HepG2 (cell line): ENCODE data around the gene WDR27. TPM values are rescaled to one million over a fixed set of nuclear protein-coding genes. Genes with fewer than 3 reads are reported as not detected.

ENCODE experiments used
- AHR ChIP-seq: IDR thresholded peaks from 2 replicates; pipeline ENCODE4 v1.6.1; 2018; ENCODE audit warnings: missing genetic modification reagents, missing compliant biosample characterization
- FIP1L1 ChIP-seq: fragments of 200-400 bp; formaldehyde crosslinking; IDR thresholded peaks from 2 replicates; pipeline ENCODE4 v1.6.1; 2018; ENCODE audit warnings: low read depth, mild to moderate bottlenecking, low read length, moderate library complexity, borderline replicate concordance; ENCODE audit not compliant: insufficient read depth
- FOXM1 ChIP-seq: sonication (generic); formaldehyde crosslinking; IDR thresholded peaks from 2 replicates; pipeline ENCODE4 v1.5.0; 2020; ENCODE audit warnings: missing genetic modification reagents
- GPN1 ChIP-seq: sonication (generic); formaldehyde crosslinking; IDR thresholded peaks from 2 replicates; pipeline ENCODE4 v1.5.1; 2020; ENCODE audit warnings: missing genetic modification reagents, borderline replicate concordance
- HDAC1 ChIP-seq: sonication (generic); formaldehyde crosslinking; IDR thresholded peaks from 2 replicates; pipeline ENCODE4 v1.5.1; 2020; ENCODE audit warnings: mild to moderate bottlenecking, missing genetic modification reagents
- PAWR ChIP-seq: sonication (generic); formaldehyde crosslinking; IDR thresholded peaks from 2 replicates; pipeline ENCODE4 v1.4.0; 2020; ENCODE audit warnings: missing genetic modification reagents, mild to moderate bottlenecking, borderline replicate concordance
- RORA ChIP-seq: sonication (generic); formaldehyde crosslinking; IDR thresholded peaks from 2 replicates; pipeline ENCODE4 v1.5.0; 2020; ENCODE audit warnings: mild to moderate bottlenecking, missing genetic modification reagents, moderate library complexity
- ZNF225 ChIP-seq: sonication (generic); formaldehyde crosslinking; IDR thresholded peaks from 2 replicates; pipeline ENCODE4 v1.4.0; 2020; ENCODE audit warnings: mild to moderate bottlenecking, missing genetic modification reagents
- ZNF256 ChIP-seq: sonication (generic); formaldehyde crosslinking; conservative IDR thresholded peaks from 2 replicates; pipeline ENCODE4 v1.4.0; 2020; ENCODE audit warnings: missing genetic modification reagents
- ZNF501 ChIP-seq: sonication (generic); formaldehyde crosslinking; IDR thresholded peaks from 2 replicates; pipeline ENCODE4 v1.5.1; 2020; ENCODE audit warnings: mild to moderate bottlenecking, moderate library complexity, missing genetic modification reagents
- ZNF790 ChIP-seq: sonication (generic); formaldehyde crosslinking; IDR thresholded peaks from 2 replicates; pipeline ENCODE4 v1.8.0; 2022; ENCODE audit warnings: missing genetic modification reagents, mild to moderate bottlenecking, borderline replicate concordance
- polyA plus RNA-seq, 8 experiments: library from polyadenylated mRNA; depleted of rRNA in 3 of 8; stranded (reverse) in 7 of 8; unstranded in 1 of 8; fragments of >200 nt; fragmentation: Illumina TruSeq in 4 of 8; extraction: Trizol in 4 of 8; gene quantifications; 2 replicates each; pipeline versions ENCODE4 v1.2.1 to v1.2.3, GENCODE V29; 2011 to 2016; ENCODE audit warnings: low read depth in 4 of 8, missing spikeins in 1 of 8, mixed read lengths in 1 of 8; ENCODE audit not compliant: insufficient read depth in 1 of 8
- total RNA-seq, 5 experiments: library from RNA; depleted of rRNA; stranded (reverse); fragments of >200 nt; fragmentation: Illumina TruSeq; extraction: Trizol; gene quantifications; 2 replicates each; pipeline ENCODE4 v1.2.3, GENCODE V29; 2016; ENCODE audit warnings: low read depth in 1 of 5
- TF ChIP-seq, protein P1 (sequence below): sonication (generic); formaldehyde crosslinking; IDR thresholded peaks from 2 replicates; pipeline ENCODE4 v1.5.0; 2020; ENCODE audit warnings: mild to moderate bottlenecking, missing genetic modification reagents, borderline replicate concordance
- TF ChIP-seq, protein P2 (sequence below): sonication (generic); formaldehyde crosslinking; IDR thresholded peaks from 2 replicates; pipeline ENCODE4 v1.9.0; 2021; ENCODE audit warnings: missing genetic modification reagents, mild to moderate bottlenecking, borderline replicate concordance
- TF ChIP-seq, protein P3 (sequence below): sonication (generic); formaldehyde crosslinking; conservative IDR thresholded peaks from 2 replicates; pipeline ENCODE4 v1.4.0; 2020; ENCODE audit warnings: mild to moderate bottlenecking, missing genetic modification reagents, moderate library complexity

The WDR27 gene
- total and polyA plus RNA-seq, 2 of the 13 experiments (the other 11 are each of a cell fraction or from before 2014, with no cell fraction given) = 34.1 to 80.3 TPM

DNA sequence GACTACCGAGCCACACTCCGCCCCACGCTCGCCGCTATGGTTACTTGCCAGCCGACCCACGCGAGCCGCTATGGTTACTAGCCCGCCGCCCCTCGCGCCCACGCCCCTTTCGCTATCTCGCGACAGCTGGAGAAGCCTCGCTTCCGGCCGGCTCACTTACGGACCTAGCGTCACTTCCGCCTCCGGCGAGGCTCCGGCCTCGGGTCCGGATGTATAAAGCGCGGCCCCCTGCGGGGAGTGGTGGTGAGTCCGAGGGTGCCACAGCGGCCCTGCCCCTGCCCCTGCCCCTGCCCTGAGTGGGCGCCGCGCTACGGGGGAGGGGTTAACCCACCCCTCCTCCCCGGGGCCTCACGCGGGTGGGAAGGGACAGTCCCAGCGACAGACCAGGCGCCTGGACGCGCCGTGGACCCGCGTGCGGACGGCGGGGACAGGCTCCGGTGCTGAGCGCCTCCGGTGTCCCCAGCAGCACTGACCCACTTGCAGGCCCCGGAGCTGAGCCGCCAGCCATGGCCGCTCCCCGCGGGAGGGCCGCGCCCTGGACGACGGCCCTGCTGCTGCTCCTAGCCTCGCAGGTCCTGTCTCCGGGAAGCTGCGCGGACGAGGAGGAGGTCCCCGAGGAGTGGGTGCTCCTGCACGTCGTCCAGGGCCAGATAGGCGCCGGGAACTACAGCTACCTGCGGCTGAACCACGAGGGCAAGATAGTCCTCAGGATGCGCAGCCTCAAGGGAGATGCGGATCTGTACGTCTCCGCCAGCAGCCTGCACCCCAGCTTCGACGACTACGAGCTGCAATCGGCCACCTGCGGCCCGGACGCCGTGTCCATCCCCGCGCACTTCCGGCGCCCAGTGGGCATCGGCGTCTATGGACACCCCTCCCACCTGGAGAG, at the start of gene WDR27, which contains the start of gene C6orf120 (continued):
- TF ChIP-seq, protein P1, sequence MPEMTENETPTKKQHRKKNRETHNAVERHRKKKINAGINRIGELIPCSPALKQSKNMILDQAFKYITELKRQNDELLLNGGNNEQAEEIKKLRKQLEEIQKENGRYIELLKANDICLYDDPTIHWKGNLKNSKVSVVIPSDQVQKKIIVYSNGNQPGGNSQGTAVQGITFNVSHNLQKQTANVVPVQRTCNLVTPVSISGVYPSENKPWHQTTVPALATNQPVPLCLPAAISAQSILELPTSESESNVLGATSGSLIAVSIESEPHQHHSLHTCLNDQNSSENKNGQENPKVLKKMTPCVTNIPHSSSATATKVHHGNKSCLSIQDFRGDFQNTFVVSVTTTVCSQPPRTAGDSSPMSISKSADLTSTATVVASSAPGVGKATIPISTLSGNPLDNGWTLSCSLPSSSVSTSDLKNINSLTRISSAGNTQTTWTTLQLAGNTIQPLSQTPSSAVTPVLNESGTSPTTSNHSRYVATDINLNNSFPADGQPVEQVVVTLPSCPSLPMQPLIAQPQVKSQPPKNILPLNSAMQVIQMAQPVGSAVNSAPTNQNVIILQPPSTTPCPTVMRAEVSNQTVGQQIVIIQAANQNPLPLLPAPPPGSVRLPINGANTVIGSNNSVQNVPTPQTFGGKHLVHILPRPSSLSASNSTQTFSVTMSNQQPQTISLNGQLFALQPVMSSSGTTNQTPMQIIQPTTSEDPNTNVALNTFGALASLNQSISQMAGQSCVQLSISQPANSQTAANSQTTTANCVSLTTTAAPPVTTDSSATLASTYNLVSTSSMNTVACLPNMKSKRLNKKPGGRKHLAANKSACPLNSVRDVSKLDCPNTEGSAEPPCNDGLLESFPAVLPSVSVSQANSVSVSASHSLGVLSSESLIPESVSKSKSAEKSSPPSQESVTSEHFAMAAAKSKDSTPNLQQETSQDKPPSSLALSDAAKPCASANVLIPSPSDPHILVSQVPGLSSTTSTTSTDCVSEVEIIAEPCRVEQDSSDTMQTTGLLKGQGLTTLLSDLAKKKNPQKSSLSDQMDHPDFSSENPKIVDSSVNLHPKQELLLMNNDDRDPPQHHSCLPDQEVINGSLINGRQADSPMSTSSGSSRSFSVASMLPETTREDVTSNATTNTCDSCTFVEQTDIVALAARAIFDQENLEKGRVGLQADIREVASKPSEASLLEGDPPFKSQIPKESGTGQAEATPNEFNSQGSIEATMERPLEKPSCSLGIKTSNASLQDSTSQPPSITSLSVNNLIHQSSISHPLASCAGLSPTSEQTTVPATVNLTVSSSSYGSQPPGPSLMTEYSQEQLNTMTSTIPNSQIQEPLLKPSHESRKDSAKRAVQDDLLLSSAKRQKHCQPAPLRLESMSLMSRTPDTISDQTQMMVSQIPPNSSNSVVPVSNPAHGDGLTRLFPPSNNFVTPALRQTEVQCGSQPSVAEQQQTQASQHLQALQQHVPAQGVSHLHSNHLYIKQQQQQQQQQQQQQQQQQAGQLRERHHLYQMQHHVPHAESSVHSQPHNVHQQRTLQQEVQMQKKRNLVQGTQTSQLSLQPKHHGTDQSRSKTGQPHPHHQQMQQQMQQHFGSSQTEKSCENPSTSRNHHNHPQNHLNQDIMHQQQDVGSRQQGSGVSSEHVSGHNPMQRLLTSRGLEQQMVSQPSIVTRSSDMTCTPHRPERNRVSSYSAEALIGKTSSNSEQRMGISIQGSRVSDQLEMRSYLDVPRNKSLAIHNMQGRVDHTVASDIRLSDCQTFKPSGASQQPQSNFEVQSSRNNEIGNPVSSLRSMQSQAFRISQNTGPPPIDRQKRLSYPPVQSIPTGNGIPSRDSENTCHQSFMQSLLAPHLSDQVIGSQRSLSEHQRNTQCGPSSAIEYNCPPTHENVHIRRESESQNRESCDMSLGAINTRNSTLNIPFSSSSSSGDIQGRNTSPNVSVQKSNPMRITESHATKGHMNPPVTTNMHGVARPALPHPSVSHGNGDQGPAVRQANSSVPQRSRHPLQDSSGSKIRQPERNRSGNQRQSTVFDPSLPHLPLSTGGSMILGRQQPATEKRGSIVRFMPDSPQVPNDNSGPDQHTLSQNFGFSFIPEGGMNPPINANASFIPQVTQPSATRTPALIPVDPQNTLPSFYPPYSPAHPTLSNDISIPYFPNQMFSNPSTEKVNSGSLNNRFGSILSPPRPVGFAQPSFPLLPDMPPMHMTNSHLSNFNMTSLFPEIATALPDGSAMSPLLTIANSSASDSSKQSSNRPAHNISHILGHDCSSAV = peak; percentile 28; the same call in 1 of the 2 replicates
- TF ChIP-seq GPN1 (CRISPR knock-in tag) (no peak; the same call in none of the 2 replicates), ZNF790 (CRISPR knock-in tag) (0 out of 2 replicates have a peak, but pooled peaks have one; percentile 19), ZNF501 (CRISPR knock-in tag) (peak; percentile 98), AHR (CRISPR knock-in tag) (peak; percentile 74), PAWR (peak; percentile 95; the same call in 1 of the 2 replicates), HDAC1 (CRISPR knock-in tag) (peak; percentile 96), ZNF256 (CRISPR knock-in tag) (0 out of 2 replicates have a peak, but pooled peaks have one; percentile 48), ZNF225 (CRISPR knock-in tag) (peak; percentile 82; the same call in 1 of the 2 replicates), FOXM1 (CRISPR knock-in tag) (0 out of 2 replicates have a peak, but pooled peaks have one; percentile 32), FIP1L1 (0 out of 2 replicates have a peak, but pooled peaks have one; percentile 38), RORA (no peak)
- TF ChIP-seq, protein P2, sequence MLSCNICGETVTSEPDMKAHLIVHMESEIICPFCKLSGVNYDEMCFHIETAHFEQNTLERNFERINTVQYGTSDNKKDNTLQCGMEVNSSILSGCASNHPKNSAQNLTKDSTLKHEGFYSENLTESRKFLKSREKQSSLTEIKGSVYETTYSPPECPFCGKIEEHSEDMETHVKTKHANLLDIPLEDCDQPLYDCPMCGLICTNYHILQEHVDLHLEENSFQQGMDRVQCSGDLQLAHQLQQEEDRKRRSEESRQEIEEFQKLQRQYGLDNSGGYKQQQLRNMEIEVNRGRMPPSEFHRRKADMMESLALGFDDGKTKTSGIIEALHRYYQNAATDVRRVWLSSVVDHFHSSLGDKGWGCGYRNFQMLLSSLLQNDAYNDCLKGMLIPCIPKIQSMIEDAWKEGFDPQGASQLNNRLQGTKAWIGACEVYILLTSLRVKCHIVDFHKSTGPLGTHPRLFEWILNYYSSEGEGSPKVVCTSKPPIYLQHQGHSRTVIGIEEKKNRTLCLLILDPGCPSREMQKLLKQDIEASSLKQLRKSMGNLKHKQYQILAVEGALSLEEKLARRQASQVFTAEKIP (CRISPR knock-in tag) = no peak
- TF ChIP-seq, protein P3, sequence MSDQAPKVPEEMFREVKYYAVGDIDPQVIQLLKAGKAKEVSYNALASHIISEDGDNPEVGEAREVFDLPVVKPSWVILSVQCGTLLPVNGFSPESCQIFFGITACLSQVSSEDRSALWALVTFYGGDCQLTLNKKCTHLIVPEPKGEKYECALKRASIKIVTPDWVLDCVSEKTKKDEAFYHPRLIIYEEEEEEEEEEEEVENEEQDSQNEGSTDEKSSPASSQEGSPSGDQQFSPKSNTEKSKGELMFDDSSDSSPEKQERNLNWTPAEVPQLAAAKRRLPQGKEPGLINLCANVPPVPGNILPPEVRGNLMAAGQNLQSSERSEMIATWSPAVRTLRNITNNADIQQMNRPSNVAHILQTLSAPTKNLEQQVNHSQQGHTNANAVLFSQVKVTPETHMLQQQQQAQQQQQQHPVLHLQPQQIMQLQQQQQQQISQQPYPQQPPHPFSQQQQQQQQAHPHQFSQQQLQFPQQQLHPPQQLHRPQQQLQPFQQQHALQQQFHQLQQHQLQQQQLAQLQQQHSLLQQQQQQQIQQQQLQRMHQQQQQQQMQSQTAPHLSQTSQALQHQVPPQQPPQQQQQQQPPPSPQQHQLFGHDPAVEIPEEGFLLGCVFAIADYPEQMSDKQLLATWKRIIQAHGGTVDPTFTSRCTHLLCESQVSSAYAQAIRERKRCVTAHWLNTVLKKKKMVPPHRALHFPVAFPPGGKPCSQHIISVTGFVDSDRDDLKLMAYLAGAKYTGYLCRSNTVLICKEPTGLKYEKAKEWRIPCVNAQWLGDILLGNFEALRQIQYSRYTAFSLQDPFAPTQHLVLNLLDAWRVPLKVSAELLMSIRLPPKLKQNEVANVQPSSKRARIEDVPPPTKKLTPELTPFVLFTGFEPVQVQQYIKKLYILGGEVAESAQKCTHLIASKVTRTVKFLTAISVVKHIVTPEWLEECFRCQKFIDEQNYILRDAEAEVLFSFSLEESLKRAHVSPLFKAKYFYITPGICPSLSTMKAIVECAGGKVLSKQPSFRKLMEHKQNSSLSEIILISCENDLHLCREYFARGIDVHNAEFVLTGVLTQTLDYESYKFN = peak; percentile 75
